ENCODE data around the gene RPUSD2.

The RPUSD2 gene, protein sequence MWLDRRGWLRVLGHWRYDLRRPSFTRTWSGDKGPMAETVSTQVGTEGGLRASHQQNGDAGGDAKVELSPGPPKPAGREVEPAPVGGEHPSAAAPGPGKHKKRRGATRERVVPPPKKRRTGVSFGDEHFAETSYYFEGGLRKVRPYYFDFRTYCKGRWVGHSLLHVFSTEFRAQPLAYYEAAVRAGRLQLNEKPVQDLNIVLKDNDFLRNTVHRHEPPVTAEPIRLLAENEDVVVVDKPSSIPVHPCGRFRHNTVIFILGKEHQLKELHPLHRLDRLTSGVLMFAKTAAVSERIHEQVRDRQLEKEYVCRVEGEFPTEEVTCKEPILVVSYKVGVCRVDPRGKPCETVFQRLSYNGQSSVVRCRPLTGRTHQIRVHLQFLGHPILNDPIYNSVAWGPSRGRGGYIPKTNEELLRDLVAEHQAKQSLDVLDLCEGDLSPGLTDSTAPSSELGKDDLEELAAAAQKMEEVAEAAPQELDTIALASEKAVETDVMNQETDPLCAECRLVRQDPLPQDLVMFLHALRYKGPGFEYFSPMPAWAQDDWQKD

DNA sequence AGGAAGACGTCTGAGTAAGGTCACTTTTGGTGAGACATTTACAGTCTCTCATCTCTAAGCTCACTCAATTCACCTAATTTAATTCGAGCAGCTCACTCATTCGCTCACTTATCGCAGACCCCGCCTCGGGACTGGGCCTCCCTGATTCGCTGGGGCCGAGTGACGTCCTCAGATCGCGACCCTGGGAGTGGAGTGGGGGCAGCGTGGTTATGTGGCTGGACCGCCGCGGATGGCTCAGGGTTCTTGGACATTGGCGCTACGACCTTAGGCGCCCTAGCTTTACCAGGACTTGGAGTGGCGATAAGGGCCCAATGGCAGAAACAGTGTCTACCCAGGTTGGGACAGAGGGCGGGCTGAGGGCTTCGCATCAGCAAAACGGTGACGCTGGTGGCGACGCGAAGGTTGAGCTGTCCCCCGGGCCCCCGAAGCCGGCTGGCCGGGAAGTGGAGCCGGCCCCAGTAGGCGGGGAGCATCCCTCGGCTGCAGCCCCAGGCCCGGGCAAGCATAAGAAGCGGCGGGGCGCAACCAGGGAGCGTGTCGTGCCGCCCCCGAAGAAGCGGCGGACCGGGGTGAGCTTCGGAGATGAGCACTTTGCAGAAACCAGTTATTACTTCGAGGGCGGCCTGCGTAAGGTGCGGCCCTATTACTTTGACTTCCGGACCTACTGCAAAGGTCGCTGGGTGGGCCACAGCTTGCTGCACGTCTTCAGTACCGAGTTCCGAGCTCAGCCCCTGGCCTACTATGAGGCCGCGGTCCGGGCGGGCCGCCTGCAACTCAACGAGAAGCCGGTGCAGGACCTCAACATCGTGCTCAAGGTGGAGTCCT is at the start of gene RPUSD2:
RPUSD2 (plus strand) TSS at position 171 of the 825 bp plus-strand sequence; CDS start at position 210, 39 bp downstream.
- no peaks in the 10 kb centered on the region for H3K9me3 Mint-ChIP-seq
- H3K36me3 Mint-ChIP-seq: peaks cover 2% of the 10 kb centered on the region
- peaks cover 51% of the 10 kb centered on the region for H3K4me1 Mint-ChIP-seq
- peak within 1 kb of the TSS; percentile 98 for H3K27ac Mint-ChIP-seq
- no peaks in the 10 kb centered on the region for H3K27me3 Mint-ChIP-seq
- H3K4me3 Mint-ChIP-seq: peak within 1 kb of the TSS; percentile 95

DNA sequence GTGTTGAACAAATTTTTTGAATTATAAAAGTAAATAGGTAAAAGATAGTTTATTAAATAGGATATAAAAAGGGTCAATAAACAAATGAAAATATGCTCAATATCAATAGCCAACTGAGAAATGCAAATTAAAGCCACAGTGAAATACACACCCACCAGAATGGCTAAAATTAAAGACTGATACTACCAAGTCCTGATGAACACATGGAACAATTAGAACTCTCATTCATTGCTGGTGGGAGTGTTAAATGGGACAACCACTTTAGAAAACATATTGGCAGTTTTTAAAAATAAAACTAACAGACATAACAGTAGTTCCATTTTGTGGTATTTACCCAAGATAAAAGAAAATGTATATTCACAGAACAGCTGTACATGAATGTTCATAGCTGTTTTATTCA is 45.5 kb upstream of the RPUSD2 start:
- H3K9me3 Mint-ChIP-seq: no peaks in the 10 kb centered on the region
- peaks cover 4% of the 10 kb centered on the region for H3K36me3 Mint-ChIP-seq
- no peak overlapping the region for H3K27ac Mint-ChIP-seq
- peaks cover 3% of the 10 kb centered on the region for H3K4me1 Mint-ChIP-seq
- H3K27me3 Mint-ChIP-seq: no peaks in the 10 kb centered on the region
- no peak overlapping the region for H3K4me3 Mint-ChIP-seq

DNA sequence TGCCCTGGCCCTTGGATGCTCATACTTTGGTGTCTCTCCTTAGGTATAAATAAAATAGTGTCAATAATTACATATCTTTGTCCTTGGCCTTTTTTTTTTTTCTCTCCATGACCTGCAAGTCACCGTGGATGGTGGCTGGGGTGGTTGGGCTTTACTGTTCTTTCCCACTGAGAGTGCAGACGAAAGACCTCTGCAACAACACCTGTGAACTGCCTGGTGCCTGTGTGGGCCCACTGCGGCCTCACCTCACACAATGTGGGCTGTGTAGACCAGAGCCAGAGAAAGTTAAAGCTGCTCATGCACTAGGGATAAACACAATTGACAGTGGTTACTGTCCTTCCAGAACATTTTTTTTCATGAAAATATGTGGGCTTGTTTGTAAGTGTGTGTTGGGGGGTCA is 43.2 kb upstream of the RPUSD2 start:
- no peak overlapping the region for H3K27ac Mint-ChIP-seq

DNA sequence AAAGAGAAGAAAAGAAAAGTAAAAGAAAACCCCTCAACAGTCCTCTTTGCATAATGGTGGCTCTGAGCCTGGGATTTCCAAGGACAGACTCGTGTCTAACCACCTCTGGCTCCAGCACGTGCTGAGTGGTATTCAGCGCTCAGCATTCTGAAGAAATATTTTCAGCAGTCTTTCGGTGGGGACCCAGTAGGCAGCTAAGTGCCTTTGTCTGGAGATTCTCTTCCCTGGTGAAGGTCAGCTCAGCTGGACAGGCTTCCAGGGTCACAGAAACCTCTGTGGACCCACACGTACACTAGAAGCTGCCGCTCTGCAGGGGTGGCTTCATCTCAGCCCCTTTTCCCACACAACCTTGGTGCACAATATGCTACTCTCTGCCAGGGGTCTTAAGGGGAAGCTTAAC is 40.3 kb upstream of the RPUSD2 start:
- Mint-ChIP-seq H3K36me3 (peaks cover 6% of the 10 kb centered on the region), H3K4me3 (no peak overlapping the region), H3K4me1 (no peaks in the 10 kb centered on the region), H3K27me3 (no peaks in the 10 kb centered on the region), H3K9me3 (no peaks in the 10 kb centered on the region), H3K27ac (no peak overlapping the region)

More for the DNA sequence above, 43.2 kb upstream of the RPUSD2 start:
- H3K36me3 Mint-ChIP-seq: peaks cover 6% of the 10 kb centered on the region
- no peaks in the 10 kb centered on the region for H3K4me1 Mint-ChIP-seq
- no peaks in the 10 kb centered on the region for H3K9me3 Mint-ChIP-seq
- no peak overlapping the region for H3K4me3 Mint-ChIP-seq
- H3K27me3 Mint-ChIP-seq: no peaks in the 10 kb centered on the region

DNA sequence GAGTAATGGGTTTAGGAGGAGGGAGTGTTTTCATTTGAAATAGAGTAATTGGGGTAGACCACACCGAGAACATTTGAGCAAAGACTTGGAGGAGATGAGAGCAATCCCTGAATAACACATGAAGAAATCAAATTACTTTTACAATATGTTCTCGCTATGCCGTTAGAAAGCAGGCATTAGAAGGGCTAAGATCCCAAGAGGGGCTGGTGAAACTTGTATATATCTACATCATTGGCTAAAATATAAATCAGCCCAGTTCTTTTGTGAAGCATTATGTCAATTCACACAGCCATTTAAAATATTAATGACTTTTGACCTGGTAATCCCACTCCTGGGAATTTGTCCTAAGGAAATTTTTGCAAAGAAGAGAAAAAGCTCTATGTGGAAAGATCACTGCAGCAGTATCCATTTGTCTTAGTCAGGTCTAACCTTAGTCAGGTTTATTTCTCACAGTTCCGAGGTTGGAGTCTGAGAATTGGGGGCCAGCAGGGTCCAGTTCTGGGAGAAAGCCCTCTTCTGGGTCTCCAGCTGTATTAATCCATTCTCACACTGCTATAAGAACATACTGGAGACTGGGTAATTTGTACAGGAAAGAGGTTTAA is 35.2 kb upstream of the RPUSD2 start:
- Mint-ChIP-seq H3K27ac (no peak overlapping the region), H3K4me3 (no peak overlapping the region), H3K4me1 (no peaks in the 10 kb centered on the region), H3K36me3 (peaks cover 2% of the 10 kb centered on the region), H3K27me3 (no peaks in the 10 kb centered on the region), H3K9me3 (no peaks in the 10 kb centered on the region)

DNA sequence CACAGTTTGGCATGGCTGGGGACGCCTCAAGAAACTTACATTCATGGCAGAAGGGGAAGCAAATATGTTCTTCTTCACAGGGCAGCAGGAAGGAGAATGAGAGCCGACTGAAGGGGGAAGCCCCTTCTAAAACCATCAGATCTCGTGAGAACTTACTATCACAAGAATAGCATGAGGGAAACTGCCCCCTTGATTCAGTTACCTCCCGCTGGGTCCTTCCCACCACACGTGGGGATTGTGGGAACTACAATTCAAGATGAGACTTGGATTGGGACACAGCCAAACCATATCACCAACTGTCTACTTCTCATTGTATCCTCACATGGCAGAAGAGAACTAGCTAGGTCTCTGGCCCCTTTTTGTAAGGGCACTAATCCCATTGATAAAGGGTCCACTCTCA is 34.7 kb upstream of the RPUSD2 start:
- no peaks in the 10 kb centered on the region for H3K27me3 Mint-ChIP-seq
- peaks cover 4% of the 10 kb centered on the region for H3K36me3 Mint-ChIP-seq
- no peaks in the 10 kb centered on the region for H3K4me1 Mint-ChIP-seq
- H3K4me3 Mint-ChIP-seq: no peak overlapping the region
- no peaks in the 10 kb centered on the region for H3K9me3 Mint-ChIP-seq
- no peak overlapping the region for H3K27ac Mint-ChIP-seq

DNA sequence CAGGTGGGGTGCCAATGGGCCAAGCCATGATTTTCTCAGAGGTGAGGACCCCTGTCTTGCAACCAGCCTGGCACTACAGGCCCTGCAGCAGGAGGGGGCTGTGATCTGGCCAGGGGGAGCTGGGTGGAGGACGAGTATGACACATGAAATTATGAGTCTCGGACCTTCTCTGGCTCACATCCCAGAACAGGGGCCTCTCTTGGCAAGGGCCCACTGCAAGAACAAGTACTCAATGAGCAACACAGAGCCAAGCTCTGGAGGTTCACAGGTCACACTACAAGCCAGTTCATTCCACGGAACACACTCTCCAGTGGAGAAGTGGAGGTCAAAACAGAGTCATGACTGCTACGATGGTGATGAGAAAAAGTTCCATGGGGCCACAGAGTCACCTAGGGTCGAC is 32.6 kb upstream of the RPUSD2 start:
- H3K4me3 Mint-ChIP-seq: no peak overlapping the region
- no peaks in the 10 kb centered on the region for H3K9me3 Mint-ChIP-seq
- H3K27me3 Mint-ChIP-seq: no peaks in the 10 kb centered on the region
- H3K4me1 Mint-ChIP-seq: no peaks in the 10 kb centered on the region
- no peak overlapping the region for H3K27ac Mint-ChIP-seq
- H3K36me3 Mint-ChIP-seq: peaks cover 2% of the 10 kb centered on the region

DNA sequence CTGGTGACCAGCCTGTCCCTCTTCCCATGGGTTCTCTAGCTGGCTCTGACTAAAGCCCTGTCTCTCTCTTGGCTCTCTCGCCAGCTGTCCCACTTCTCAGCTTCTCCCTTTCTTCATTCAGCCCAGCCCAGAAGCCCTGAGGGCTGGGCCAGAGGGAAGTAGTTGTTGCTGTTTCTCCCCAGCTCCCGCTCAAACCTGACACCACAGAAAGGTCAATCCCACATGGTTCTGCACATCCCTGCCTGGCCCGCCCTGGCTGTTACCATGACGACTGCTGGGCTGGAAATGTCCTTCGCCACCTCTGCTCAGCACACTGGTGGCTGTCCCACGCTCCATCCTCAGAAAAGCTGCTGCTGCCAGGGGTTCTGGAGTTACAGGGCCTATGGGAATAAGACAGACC is 30.1 kb upstream of the RPUSD2 start:
- no peaks in the 10 kb centered on the region for H3K27me3 Mint-ChIP-seq
- no peak overlapping the region for H3K27ac Mint-ChIP-seq
- H3K4me1 Mint-ChIP-seq: no peaks in the 10 kb centered on the region
- H3K9me3 Mint-ChIP-seq: no peaks in the 10 kb centered on the region
- no peak overlapping the region for H3K4me3 Mint-ChIP-seq
- peaks cover 2% of the 10 kb centered on the region for H3K36me3 Mint-ChIP-seq

DNA sequence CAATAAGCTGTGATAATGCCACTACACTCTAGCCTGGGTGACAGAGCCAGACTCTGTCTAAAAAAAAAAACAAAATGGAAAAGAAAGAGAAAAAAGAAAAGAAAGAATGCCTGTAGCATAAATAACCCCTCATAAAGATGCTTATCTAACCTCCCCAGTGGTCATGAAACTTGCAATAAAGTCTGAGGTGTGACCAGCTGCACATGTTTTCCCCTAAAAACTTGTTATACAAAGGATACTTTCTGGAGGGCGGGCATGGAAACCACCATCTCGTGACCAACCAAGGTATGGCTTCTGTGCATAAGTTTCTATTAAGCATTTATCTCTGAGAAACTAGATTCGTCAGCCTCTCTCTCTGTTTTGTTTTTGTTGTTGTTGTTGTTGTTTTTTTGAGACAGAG is 26.0 kb upstream of the RPUSD2 start:
- Mint-ChIP-seq H3K4me1 (no peaks in the 10 kb centered on the region), H3K9me3 (no peaks in the 10 kb centered on the region), H3K27ac (no peak overlapping the region), H3K36me3 (peaks cover 7% of the 10 kb centered on the region), H3K4me3 (no peak overlapping the region), H3K27me3 (no peaks in the 10 kb centered on the region)

DNA sequence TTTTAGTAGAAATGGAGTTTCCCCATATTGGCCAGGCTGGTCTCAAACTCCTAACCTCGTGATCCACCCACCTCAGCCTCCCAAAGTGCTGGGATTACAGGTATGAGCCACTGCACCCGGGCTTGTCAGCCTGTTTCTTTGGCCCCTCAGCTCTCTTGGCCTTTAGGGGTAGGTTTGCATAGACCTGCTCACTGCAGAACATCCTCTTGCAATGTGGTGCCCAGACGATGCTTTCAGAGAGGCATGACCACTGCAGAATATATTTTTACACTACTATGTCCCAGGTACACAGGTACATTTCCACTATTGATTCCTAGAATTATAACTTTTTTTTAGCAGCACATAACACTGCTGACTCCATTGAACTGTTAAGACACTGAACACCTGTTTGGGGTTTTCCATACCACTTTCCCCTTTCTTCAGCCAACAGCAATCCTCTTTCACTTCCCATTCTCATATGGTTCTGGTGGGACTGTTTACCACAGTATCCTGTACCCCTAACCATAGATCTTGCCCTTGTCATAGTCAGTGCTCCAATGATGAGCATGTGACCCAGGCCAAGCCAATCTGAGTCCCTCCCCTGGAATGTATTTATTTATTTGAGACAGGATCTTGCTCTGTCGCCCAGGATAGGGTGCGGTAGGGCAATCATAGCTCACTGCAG is 25.3 kb upstream of the RPUSD2 start:
- Mint-ChIP-seq H3K9me3 (no peaks in the 10 kb centered on the region), H3K27ac (no peak overlapping the region), H3K4me1 (no peaks in the 10 kb centered on the region), H3K36me3 (peaks cover 10% of the 10 kb centered on the region), H3K27me3 (no peaks in the 10 kb centered on the region), H3K4me3 (no peak overlapping the region)

DNA sequence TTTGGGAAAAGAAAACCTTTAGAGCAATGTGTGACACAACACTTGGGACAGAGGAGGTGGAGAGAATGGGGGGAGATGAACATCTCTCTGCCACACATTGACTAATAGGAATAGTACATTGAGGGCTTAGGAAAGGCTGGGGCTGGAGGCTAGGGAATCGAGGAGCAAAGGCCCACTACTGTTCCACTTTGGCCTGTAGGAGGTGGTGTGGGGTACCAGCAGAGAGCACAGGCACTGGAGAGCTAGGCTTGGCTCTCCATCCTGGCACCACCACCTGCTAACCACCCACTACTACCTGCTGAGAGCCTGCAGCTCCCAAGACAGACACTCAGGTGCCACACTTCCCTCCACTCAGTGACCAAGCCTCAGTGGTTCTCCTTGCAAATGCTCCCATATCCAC is 23.6 kb upstream of the RPUSD2 start:
- Mint-ChIP-seq H3K4me3 (no peak overlapping the region), H3K9me3 (no peaks in the 10 kb centered on the region), H3K27ac (no peak overlapping the region), H3K36me3 (peaks cover 14% of the 10 kb centered on the region), H3K27me3 (no peaks in the 10 kb centered on the region), H3K4me1 (no peaks in the 10 kb centered on the region)

DNA sequence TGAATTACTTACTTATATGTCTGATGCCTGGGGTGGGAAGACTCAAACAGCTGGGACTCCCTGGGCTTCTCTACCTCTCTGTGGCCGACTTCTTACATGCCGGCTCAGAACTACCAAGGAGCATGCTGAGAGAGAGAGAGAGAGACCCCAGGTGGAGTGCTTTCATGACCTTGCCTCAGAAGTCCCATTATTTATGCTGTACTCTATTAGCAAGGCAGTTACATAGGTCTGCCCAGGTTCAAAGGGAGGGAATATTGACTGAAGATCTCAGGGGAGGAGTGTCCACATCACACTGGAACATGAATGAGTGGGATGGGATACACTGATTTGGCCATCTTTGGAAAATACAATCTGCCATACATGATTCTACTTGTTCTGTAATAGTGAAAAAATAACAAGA is 20.5 kb upstream of the RPUSD2 start:
- H3K9me3 Mint-ChIP-seq: no peaks in the 10 kb centered on the region
- no peak overlapping the region for H3K4me3 Mint-ChIP-seq
- H3K36me3 Mint-ChIP-seq: peaks cover 18% of the 10 kb centered on the region
- no peaks in the 10 kb centered on the region for H3K27me3 Mint-ChIP-seq
- H3K27ac Mint-ChIP-seq: no peak overlapping the region
- no peaks in the 10 kb centered on the region for H3K4me1 Mint-ChIP-seq

DNA sequence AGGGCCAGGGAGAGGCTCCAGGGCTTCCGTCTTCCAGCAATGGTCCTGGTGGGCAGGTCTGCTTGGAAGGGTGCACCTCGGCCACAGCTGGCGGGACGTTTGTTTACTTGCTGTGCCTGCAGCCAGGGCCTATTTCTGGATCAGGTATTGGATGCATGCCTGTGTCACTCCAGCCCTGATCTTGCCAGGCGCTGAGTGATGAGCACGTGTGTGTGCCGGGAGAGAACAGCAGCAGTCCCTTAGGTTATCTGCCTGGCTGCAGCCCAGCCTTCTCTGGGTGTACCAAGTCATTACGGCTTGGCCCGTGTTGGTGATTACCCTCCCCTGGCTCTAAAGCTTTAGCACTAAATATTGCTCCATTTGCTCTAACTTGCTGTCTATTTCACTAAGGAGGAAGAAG is 19.2 kb upstream of the RPUSD2 start:
- Mint-ChIP-seq H3K27me3 (no peaks in the 10 kb centered on the region), H3K27ac (no peak overlapping the region), H3K9me3 (no peaks in the 10 kb centered on the region), H3K36me3 (peaks cover 18% of the 10 kb centered on the region), H3K4me1 (no peaks in the 10 kb centered on the region), H3K4me3 (no peak overlapping the region)

DNA sequence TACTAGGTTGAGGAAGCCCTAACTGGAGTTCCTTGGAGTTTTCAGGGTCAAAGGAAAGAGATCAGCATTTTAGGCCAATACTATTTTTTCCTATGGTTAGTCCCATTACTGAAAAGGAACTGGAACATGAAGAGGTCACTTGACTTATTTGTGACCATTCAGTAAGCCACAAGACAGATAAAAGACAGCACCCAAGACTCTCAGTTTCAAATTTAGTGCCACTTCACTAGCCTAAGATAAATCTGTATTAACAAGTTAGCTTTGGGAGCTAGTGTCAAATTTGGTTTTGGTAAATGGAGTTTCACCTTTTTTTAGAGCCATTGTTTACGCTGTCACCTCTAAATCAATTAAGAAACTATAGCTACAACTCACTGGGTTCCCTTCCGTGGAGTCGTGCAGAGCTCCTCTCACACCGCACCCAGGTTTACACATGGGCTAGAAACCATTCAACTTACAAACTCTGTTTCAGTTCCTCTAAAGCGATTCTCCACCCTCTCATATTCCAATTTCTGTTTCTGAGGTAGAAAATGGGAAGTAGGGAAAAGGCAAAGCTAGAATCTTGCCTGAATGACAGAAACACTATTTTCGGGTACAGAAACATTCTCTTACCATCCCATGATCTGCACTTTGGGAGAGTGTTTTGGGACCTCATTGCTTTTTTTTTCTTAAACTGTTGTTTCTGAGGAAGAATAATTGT is 18.6 kb upstream of the RPUSD2 start:
- H3K4me3 Mint-ChIP-seq: no peak overlapping the region
- peaks cover 20% of the 10 kb centered on the region for H3K36me3 Mint-ChIP-seq
- no peaks in the 10 kb centered on the region for H3K27me3 Mint-ChIP-seq
- H3K27ac Mint-ChIP-seq: no peak overlapping the region
- no peaks in the 10 kb centered on the region for H3K4me1 Mint-ChIP-seq
- H3K9me3 Mint-ChIP-seq: no peaks in the 10 kb centered on the region

DNA sequence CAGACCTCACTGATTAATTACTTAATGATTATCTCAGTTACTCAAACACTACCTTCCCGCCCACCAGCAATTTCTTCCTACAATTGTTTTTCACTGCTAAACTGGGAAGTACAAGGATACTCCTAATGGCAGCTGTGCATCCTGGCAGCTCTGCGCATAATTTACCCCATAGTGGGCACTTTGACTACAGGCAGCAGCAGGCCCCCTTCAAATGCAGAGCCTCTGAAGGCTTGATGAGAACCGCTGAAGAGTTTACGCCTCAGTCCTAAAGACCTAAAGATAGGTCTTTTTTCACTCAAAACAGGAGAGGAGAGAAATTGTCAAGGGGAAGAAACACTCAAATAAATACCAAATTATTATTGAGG is 15.0 kb upstream of the RPUSD2 start:
- H3K9me3 Mint-ChIP-seq: no peaks in the 10 kb centered on the region
- H3K36me3 Mint-ChIP-seq: peaks cover 13% of the 10 kb centered on the region
- H3K27ac Mint-ChIP-seq: no peak overlapping the region
- peaks cover 13% of the 10 kb centered on the region for H3K4me1 Mint-ChIP-seq
- no peak overlapping the region for H3K4me3 Mint-ChIP-seq
- no peaks in the 10 kb centered on the region for H3K27me3 Mint-ChIP-seq
